Activated naive CD4-positive, alpha-beta T cell (primary cell): ENCODE results near the gene PAQR5.
"Not testable (repeated sequence)": the region's sequence is repeated elsewhere in the genome, so short reads cannot be mapped to it uniquely, and the experiment has no call there.

ENCODE experiments used
- DNase-seq, 4 experiments: peaks; one replicate each; lab custom pipeline; 2025; lab: John Stamatoyannopoulos, UW

Gene PAQR5

DNA sequence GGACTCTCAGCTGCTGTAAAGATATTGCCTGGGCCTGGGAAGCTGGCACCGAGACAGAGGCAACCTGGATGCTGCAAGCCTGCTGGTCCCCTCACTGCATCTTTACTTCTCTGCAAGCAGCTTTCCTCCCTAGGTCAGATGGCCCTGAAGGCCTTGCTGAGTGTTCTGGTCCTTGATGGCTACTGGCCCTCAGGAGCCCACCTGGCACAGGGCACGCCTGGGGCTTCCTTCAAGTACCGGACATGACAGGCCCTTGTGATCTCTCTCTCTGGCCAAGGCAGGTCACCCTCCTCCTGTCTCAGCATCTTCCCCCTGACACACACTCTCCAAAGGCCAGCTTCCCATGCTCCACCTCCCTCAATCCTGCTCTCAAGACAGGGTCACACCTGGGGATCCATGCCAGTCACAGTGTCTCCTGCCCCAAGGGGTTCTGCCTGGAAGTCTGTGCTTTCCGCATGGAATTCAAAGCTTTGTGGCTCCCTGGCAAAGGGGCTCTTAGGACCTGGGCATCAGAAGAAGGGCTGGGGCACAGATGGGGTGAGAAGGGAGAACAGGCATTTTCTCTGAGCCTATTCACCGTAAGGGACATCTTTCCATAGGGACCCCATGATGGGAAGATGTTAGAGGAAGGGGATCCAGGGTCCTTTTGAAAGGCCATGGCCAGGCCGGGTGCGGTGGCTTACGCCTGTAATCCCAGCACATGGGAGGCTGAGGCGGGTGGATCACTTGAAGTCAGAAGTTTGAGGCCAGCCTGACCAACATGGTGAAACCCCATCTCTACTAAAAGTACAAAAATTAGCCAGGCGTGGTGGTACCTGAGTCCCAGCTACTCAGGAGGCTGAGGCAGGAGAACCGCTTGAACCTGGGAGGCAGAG is 4.7 kb upstream of the PAQR5 start:
- no peak for DNase-seq

- DNase-seq = no peak
These were observed 2.1 kb upstream of the PAQR5 start for GRCh38 chr15:69296606-69297005.

DNA sequence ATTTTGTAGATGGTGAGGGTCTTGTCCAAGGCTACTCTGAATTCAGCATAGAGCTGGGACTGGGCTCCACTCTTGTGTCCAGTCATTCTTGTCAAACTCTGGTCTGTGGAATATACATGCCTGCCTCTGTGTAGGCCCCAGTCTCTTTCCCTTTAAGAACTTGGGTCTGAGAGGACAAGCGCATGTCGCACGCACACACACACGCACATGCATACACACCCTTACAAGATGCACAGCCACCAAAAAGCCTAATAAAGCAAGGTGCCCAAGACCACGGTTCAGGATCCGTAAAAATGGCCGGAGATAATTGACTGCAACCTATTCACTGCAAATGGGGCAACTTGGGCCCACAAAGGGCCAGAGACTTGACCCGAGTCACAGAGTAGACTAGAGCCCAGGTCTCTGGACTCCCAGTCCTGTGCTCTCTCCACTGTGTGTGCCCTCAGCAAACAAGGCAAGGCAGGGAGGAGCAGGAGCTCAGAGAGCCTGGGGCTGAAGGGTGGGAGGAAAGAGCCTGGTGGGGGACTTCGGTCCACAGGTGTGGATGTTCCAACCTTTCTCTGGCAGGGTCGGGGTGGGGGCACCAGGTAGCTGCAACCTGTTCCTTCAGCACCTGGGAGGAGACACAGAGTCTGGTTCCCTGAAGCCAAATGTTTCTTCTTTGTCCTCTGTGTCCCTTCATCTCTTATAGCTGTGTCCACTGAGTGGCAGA is 914 bp upstream of the PAQR5 start:
- no peak for DNase-seq

DNA sequence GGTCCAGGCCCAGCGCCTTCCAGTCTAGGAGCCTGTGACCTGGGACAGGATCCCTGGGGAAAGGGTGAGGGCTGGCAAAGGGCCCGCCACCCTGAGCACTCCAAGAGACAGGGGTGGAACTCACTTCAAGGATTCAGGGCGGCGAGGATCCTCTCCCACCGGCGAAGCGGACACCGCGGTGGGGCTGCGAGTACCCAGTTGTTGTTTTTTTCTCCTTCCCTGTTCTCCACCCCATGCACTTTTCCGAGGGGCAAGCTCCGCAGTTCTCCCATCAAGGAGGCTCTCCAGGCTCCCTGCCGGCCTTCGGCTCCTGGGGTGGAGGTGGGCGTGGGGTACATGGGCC is 387 bp upstream of the PAQR5 start:
- no peak for DNase-seq

DNA sequence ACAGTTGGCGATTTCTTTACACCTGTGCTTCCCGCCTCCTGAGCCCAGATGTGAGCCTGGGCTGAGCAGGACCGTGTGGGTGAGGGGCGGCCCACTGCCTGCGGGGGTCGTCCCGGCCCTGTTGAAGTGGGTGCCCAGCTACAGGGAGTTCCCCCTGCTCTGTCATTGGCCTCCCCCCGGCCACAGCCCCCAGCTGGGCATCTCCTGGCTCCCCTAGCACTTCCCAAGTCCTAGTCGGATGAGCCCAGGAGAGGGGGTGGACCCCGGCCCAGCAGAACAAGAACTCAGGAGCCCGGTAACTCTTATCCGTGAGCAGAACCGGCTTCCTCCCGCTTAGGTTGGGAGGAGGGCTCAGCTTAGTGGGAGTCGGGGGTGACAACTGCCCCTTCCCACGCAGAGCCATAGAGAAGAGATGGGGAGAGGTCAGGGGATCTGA is 757 bp downstream of the PAQR5 start:
- no peak for DNase-seq

GRCh38 chr15:69299943-69300588 is 1.4 kb downstream of the PAQR5 start:
- no peak for DNase-seq

DNA sequence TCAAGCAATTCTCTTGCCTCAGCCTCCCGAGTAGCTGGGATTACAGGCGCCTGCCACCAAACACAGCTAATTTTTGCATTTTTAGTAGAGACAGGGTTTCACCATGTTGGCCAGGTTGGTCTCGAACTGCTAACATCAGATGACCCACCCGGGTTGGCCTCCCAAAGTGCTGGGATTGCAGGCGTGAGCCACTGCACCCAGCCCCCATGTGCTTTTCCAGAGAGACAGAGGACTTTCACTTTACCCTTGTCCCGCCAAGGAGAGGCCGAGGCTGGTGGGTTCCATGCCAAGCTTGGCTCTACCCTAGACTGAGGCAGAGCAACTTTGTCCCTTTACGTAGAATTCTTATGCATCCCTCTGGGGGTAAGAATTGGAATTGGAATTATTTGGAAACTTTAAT is 2.4 kb downstream of the PAQR5 start:
- not testable (repeated sequence) for DNase-seq

- not testable (repeated sequence) for DNase-seq
These were observed 3.4 kb downstream of the PAQR5 start for GRCh38 chr15:69302087-69302486.

DNA sequence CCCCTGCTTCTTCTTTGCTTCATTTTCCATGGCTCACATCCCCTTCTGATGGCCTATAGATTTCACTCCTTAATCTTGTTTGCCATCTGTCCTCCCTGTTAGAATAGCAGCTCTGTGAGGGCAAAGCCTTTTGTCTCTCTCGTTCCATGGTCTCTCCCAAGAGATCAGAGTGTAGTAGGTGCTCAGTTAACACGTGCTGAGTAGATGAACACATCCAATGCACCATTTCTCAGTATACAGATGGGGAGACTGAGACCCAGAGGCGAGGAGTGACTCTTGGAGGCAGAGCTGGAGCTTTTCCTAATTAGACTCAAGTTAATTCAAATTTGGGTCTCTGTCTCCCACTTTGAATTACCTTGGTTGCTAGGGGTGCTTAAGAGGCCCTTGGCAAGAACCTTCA is 4.2 kb downstream of the PAQR5 start:
- DNase-seq = no peak

GRCh38 chr15:69303337-69304181 is 4.8 kb downstream of the PAQR5 start:
- no peak for DNase-seq

DNA sequence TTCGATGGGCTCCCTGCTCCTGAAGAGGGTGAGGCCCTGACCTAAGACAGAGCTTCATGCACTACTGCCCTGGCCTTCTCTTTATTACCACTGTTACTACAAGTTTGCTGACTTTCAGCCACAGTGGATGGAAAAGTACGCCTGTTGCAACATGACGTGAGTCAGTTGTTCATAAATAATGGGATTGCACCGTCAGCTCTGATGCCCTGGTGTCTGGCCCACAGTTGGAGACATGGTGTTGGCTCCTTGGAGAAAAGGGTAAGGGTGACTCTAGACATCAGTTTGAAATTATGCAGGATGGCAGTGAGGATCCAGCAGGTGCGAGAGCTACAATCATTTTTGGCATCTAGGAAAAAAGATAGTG is 5.5 kb downstream of the PAQR5 start:
- no peak for DNase-seq

DNA sequence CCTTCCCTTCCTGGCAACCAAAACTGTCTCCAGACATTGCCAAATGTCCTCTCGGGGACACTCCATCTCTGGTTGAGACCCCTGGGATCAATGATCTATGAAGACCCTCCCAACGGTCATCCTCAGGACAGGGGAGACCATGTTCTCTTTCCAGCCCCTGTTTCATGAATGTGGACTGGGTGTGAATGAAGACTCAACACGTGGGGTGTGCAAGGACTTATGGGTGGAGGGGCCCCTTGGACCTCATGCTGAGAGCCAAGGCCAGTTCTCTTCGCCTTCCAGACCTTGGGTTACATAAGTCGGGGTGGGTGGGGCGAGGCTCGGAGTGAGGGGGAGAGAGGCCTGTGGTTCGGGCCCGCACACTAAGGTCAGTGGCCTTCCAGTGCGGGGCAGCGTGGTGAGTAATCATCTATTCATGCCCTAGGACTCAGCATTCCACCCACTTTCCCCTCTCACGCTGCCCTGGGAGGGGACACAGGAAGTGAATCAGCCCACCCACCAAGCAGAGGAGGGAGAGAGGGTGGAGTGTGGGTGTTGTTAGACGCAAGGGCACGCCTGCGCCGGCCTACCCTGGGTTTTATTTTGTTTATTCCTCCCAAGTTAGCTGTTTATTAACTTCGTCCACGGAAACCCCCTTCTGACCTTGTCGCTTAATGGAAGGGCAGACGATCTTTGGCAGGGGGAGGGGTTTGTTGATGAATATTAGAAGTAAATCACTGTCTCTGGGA is 6.7 kb downstream of the PAQR5 start:
- DNase-seq = no peak

DNA sequence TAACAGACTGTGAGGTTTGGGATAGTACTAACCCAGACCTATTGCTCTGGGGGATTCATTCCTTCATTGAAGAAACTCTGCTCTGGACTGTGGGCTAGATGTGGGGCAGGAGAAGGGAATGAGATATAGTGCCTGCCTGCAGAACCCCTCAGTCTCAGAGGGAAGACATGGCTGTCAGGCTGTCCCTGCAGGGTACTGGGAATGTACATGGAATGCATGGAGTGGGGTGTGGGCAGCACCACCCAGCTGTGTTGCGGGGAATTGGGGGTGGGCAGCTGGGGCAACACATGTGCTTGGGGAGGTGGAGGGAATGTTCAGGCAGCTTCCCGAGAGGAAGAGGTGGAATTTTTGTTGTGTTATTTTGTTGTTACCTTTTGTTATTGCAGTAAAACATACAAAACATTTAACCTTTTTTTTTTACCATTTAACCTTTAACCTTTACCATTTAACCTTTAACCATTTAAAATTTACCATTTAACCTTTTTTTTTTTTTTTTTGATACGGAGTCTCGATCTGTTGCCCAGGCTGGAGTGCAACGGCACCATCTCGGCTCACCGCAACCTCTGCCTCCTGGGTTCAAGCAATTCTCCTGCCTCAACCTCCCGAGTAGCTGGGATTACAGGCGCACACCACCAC is 7.3 kb downstream of the PAQR5 start:
- DNase-seq = no peak

- DNase-seq = no peak
These were observed 9.2 kb downstream of the PAQR5 start for GRCh38 chr15:69307939-69308338.

DNA sequence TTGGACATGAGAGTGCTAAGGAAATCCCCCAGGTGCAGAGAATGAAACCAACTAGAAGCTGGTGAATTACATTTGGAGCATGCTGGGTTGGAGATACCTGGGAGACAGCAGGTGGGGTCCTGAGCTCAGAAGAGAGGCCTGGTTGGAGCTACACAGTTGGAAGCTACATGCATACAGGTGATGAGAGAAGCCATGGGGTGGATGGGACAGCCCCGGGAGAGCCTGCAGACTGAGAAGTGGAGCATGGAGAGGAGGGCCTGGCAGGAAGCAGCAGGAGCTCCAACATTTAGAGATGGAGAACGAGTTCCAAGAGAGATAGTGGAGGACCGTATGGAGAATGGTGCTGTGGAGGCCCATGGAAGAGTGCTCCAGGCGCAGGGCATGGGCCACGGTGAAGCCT is 10.2 kb downstream of the PAQR5 start:
- DNase-seq = no peak

GRCh38 chr15:69311319-69311721 is 12.6 kb downstream of the PAQR5 start:
- no peak for DNase-seq

DNA sequence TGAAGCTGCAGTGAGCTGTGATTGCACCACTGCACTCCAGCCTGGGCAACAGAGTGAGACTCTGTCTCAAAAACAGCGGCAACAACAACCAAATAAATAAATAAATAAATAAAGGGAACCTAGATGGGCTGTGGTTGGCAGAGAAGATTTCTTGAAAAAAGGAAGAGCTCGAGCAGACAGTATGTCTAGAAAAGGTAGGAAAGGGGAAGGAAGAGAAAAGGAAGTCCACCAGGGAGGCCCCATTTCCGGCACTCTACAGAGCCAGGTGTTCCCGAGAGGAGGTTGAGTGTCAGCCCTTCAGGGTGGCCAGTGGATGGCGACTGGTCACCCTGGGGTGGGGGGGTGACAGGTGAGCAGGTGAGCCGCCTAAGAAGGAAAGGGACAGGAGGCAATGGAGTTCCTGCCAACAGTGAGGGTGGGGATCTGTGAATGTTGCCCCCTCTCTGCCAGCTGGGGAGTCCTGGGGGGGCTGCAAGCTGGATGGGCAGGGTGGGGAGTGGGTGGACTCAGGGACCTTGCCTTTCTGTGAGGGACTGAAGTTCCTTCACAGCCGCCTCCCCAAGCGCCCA is 14.8 kb downstream of the PAQR5 start:
- no peak for DNase-seq

DNA sequence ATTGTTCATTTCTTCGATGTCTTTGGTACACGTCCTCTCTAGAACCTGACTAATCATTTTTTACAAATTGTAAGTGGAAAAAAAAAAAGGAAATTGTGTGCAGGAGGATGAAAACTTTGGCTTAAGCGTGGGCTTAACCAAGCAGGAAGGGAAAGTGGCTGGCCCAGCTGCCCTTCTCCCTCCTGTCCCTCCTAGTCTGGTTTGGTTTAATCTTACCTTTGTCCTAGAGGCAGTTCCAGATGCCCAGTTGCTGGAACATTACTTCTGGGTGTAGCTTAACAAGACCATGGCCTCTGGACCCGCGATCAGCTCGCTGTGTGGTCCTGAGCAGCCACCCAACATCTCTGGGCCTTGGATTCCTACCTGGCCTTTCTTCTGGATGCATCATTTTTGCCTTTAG is 15.4 kb downstream of the PAQR5 start:
- DNase-seq = no peak

DNA sequence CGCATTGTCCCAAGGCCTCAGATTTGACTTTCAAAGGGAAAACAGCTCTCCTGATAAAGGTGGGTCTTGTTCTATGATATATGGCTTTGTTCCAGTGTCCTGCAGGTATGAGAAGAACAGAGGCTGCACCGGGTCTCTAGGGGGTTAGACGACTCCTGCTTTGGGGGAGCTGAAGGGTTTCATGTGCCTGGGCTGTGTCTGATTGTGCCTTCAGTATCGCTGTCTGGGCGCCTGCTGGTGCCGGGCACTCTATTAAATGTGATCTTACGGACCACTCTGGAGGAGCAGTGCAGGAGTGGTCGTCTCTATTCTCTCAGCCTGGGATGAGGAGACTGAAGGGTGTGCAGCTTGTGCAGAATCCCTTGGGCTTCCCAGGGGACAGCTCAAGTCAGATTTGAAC is 16.0 kb downstream of the PAQR5 start:
- no peak for DNase-seq

- DNase-seq = no peak
These were observed 16.8 kb downstream of the PAQR5 start for GRCh38 chr15:69315402-69316110.
